Measurements from ENCODE around the gene PSMB7.

PSMB7 gene

DNA sequence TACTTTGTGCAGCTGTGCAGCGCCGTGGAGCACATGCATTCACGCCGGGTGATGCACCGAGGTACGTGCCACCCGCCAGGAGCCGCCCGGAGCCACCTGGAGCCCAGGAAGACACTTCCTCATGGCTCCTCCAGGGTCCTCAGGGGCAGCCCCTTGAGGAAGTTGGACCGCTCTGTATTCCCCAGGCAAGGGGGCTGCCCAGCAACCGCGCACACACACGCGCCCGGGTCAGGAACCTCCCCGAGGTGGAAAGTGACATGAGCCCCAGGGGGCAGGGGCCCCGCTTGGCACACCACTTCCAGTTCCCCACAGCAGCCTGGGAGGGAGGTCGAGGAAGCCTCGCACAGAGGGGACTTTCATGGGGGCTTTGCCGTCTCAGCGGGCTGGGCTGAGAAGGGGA, 88.9 kb downstream of the PSMB7 start:
- DNase-seq (ENCODE audit: low read depth) = no peak

- DNase-seq (ENCODE audit: low read depth) = no peak
These were observed 89.4 kb downstream of the PSMB7 start for GRCh38 chr9:124325816-124326215.

GRCh38 chr9:124323904-124324303, 91.3 kb downstream of the PSMB7 start:
- no peak for DNase-seq (ENCODE audit: low read depth)

- DNase-seq (ENCODE audit: low read depth) = no peak
These were observed 92.4 kb downstream of the PSMB7 start for GRCh38 chr9:124322618-124323432.

DNA sequence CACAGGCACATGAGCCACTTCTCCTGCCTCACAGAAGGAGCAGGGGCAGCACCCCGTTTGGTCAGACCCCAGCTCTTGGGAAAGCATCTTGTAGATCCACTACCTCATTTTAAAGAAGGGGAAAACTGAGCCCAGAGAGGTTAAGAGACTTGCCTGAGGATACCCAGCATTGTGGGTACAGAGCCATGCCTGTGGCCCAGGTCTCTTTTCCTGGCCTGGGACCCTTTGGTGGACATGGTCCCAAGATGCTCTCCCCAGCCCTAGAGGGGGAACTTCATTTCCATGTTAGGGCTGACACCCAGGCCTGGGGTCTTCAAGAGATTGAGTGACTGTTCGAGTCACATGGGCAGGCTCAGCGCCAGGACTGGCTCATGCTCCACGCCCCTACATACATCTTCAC, 93.3 kb downstream of the PSMB7 start:
- no peak for DNase-seq (ENCODE audit: low read depth)

GRCh38 chr9:124321416-124321815, 93.8 kb downstream of the PSMB7 start:
- DNase-seq (ENCODE audit: low read depth) = no peak

DNA sequence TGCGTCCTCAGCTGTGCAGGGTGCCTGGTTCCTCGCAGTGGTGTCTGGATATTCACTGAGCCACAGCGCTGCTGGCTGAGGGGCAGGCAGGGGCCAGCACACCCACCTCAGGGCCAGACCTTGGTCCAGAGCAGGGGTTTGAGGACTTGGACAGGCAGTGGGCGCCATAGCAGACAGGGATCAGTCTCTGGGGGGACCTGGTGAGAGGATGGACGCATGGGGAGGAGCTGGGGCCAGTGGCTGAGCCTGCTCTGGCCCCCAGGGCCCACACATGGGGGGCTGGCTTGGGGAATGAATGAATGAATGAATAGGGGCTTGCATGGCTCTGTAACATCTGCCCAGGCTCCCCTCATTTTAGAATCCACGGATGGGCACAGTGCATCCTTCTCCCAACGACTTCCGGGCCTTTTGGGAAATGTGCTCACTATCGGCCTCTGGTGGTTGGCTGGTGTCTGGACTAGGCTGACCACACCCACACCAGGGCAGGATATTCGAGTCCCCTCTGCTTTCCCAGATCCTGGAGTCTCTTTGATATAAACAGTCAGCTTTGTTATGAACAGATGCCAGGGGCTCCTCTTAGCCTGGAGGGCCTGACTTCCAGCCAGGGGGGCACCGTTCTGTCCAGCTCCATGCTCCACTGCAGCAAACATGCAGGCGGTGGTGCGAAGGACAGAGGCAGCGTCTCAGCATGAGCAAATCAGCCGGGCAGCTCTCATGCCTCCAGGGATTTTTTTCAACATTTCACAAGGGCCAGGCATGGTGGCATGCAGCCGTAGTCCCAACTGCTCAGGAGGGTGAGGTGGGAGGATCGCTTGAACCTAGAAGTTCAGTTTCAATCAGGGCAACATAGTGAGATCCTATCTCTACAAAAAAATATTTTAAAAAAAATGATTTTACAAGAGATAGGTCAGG, 94.9 kb downstream of the PSMB7 start:
- no peak for DNase-seq (ENCODE audit: low read depth)

DNA sequence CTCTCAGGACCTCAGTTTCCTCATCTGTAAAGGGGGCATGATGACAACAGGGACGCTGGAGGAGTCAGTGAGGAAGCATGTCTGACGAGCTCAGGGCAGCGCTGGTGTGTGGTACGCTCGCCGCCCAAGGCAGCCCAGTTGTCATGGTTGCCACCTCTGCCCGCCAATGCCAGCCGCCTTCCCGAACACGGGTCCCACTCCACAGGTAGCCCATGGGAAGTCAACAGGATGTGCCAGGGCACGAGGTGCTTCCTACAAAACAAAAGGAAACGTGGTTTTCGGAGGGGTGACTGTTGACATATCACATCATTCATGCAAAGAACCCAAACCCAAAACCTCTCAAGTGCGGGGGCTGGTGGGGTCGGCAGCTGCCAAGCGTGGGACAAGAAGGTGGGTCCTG, 99.4 kb downstream of the PSMB7 start:
- no peak for DNase-seq (ENCODE audit: low read depth)

GRCh38 chr9:124313940-124314339, 101.3 kb downstream of the PSMB7 start:
- no peak for DNase-seq (ENCODE audit: low read depth)

- no peak for DNase-seq (ENCODE audit: low read depth)
These were observed 102.7 kb downstream of the PSMB7 start for GRCh38 chr9:124312290-124313265.

- no peak for DNase-seq (ENCODE audit: low read depth)
These were observed 104.0 kb downstream of the PSMB7 start for GRCh38 chr9:124311283-124311682.

DNA sequence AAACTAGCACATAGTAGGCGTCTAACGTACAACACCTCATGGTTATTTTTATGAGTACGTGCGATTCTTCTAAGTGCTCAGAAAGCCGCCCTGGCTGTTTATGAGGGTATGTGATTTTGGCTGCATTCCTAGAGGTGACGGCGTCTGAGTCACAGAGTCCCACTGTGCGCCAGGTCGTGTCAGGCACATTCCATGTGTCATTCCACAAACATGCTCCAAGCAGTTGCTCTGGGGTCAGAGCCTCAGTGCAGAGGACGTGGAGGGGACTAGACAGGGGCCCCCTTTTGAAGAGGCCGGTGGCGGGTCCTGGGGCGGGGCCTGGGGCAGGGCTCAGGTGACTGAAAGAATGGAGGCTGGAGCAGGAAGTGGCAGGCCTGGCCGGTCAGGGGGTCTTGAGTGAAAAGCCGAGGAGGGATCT, 105.6 kb downstream of the PSMB7 start:
- peak; percentile 95 for DNase-seq (ENCODE audit: low read depth)

- DNase-seq (ENCODE audit: low read depth) = no peak
These were observed 106.4 kb downstream of the PSMB7 start for GRCh38 chr9:124308606-124309491.

- DNase-seq (ENCODE audit: low read depth) = no peak
These were observed 107.7 kb downstream of the PSMB7 start for GRCh38 chr9:124307379-124308030.

DNA sequence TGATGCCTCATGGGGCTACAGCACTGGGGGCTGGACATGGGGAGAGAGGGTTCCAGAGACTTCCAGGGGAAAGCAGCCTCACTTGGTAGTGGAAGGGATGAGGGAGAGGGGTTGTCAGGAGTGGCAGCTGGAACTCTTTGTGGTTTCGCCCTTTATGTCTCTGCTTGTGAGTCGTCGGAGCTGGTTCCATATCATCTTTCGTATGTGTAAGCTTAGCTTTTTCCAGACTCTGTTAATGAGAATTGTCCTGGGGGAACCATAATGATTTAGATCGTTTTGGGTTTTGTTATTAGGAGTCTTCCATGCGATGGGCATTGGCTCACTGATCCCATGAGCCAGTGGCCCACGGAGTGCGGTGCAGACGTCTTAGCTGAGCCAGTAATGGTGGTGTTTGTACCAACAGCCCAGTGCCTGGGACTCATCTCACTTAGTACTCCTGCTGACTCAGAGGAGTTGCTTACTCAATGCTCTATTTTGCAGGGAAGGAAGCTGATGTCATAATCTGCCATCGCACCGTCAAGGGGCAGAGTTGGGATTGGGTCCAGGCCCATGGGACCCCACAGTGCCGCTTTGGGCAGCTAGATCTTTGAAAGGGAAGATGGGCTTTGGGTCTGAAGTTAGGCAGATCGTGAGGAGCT, 109.0 kb downstream of the PSMB7 start:
- peak; percentile 76 for DNase-seq (ENCODE audit: low read depth)

- DNase-seq (ENCODE audit: low read depth) = no peak
These were observed 111.0 kb downstream of the PSMB7 start for GRCh38 chr9:124304285-124304684.

DNA sequence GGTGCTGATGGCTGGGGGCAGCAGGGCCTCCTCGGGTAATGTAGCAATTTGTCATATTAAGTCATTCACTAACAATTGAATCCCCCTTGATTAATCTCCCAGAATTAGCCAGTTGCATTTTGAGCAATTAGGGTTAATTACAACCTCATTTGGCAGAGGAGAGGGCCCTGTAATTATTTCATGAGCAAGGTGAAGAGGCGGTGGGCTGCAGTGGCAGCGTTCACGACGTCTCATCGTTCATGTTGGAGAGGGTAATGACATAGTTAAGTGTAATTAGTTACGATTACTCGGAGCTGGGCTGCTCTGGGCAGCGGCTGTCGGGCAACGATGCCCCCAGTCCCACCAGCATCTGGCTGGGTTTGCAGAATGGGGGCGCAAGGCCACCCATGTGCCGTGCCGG, 111.5 kb downstream of the PSMB7 start:
- no peak for DNase-seq (ENCODE audit: low read depth)

All from non-pigmented ciliary epithelial cell (primary cell).